Measurements from ENCODE around the gene ADGRB2.

Gene ADGRB2

GRCh38 chr1:31764312-31765040, at the start of gene ADGRB2:
Gene ADGRB2 (minus strand): TSS chr1:31764340. CDS start chr1:31757221, 7,119 bp downstream.
- TF ChIP-seq CTCF (IDR thresholded peaks at IDR 0.05): peak; percentile 36

- no peak for TF ChIP-seq CTCF (IDR thresholded peaks at IDR 0.05)
Measured at GRCh38 chr1:31812158-31812829, 48.2 kb upstream of the ADGRB2 start.

GRCh38 chr1:31811605-31812004, 47.5 kb upstream of the ADGRB2 start:
- TF ChIP-seq CTCF (IDR thresholded peaks at IDR 0.05): no peak

GRCh38 chr1:31809698-31810097, 45.6 kb upstream of the ADGRB2 start:
- TF ChIP-seq CTCF (IDR thresholded peaks at IDR 0.05): no peak

GRCh38 chr1:31807273-31808048, 43.3 kb upstream of the ADGRB2 start:
- no peak for TF ChIP-seq CTCF (IDR thresholded peaks at IDR 0.05)

- no peak for TF ChIP-seq CTCF (IDR thresholded peaks at IDR 0.05)
Measured at GRCh38 chr1:31805318-31805717, 41.2 kb upstream of the ADGRB2 start.

GRCh38 chr1:31804098-31804497, 40.0 kb upstream of the ADGRB2 start:
- no peak for TF ChIP-seq CTCF (IDR thresholded peaks at IDR 0.05)
